CD14-positive monocyte (primary cell): ENCODE results near the gene GPS1. TPM values are rescaled to one million over a fixed set of nuclear protein-coding genes. Genes with fewer than 3 reads are reported as not detected.
A peak's percentile ranks its signal among the peaks of the same experiment; 100 is the strongest.

Source experiments
- DNase-seq, 3 donors: peaks; one replicate each; pipeline ENCODE4 v3.0.0-alpha.2; 2011 to 2022
- H2AFZ ChIP-seq: 2 replicates; pipeline ENCODE4 v1.6.0; 2012; ENCODE audit warnings: mild to moderate bottlenecking, low read depth, low read length, inconsistent platforms; ENCODE audit not compliant: insufficient read depth, poor library complexity, severe bottlenecking
- H3K27ac ChIP-seq, 2 donors: 1 replicate in 1 of 2; 2 replicates in 1 of 2; pipeline ENCODE4 v1.5.1; 2012 to 2013; ENCODE audit warnings: low read length in 2 of 2, control low read depth in 1 of 2, inconsistent platforms in 1 of 2, low read depth in 1 of 2, mild to moderate bottlenecking in 1 of 2
- H3K27me3 ChIP-seq, 2 donors: one replicate each; pipeline versions ENCODE4 v1.6.0 to v1.6.1; 2011 to 2013; ENCODE audit warnings: low read length in 2 of 2; ENCODE audit not compliant: control insufficient read depth in 2 of 2, insufficient read depth in 2 of 2
- H3K36me3 ChIP-seq, 2 donors: replicated peaks in 1 of 2; 1 replicate in 1 of 2; 2 replicates in 1 of 2; pipeline versions ENCODE4 v1.5.1 to v1.6.1; 2012 to 2013; ENCODE audit warnings: low read length in 2 of 2, control low read depth in 1 of 2, inconsistent platforms in 1 of 2, mild to moderate bottlenecking in 1 of 2; ENCODE audit not compliant: insufficient read depth in 2 of 2, control insufficient read depth in 1 of 2
- H3K4me1 ChIP-seq, 2 donors: 1 replicate in 1 of 2; 2 replicates in 1 of 2; pipeline versions ENCODE4 v1.5.1 to v1.6.1; 2012 to 2013; ENCODE audit warnings: low read length in 2 of 2, control low read depth in 1 of 2, inconsistent platforms in 1 of 2, mild to moderate bottlenecking in 1 of 2, moderate library complexity in 1 of 2; ENCODE audit not compliant: insufficient read depth in 2 of 2, control insufficient read depth in 1 of 2
- H3K4me2 ChIP-seq: replicated peaks from 2 replicates; pipeline ENCODE3; 2012; ENCODE audit warnings: low read length, moderate library complexity, mild to moderate bottlenecking; ENCODE audit not compliant: poor library complexity, severe bottlenecking; ENCODE audit errors: extremely low read depth
- H3K4me3 ChIP-seq, 3 experiments: fragments of 200-600 bp in 1 of 3; sonication (generic) in 1 of 3; replicated peaks in 1 of 3; 1 replicate in 2 of 3; 2 replicates in 1 of 3; pipeline ENCODE4 v1.5.1; 2011 to 2013; ENCODE audit warnings: low read length in 3 of 3, mild to moderate bottlenecking in 3 of 3, control low read depth in 2 of 3, low read depth in 2 of 3, inconsistent platforms in 1 of 3, moderate library complexity in 1 of 3
- H3K79me2 ChIP-seq: 2 replicates; pipeline ENCODE4 v1.6.0; 2012; ENCODE audit warnings: mild to moderate bottlenecking, control low read depth, inconsistent platforms, low read length, moderate library complexity; ENCODE audit not compliant: insufficient read depth
- H3K9ac ChIP-seq: 2 replicates; pipeline ENCODE4 v1.6.0; 2017; ENCODE audit warnings: low read length, mild to moderate bottlenecking; ENCODE audit not compliant: insufficient read depth, poor library complexity, severe bottlenecking
- H3K9me3 ChIP-seq, 2 donors: replicated peaks in 1 of 2; 1 replicate in 1 of 2; 2 replicates in 1 of 2; pipeline versions ENCODE4 v1.5.1 to v1.6.1; 2012 to 2013; ENCODE audit warnings: low read length in 2 of 2, control low read depth in 1 of 2; ENCODE audit not compliant: control insufficient read depth in 1 of 2, insufficient read depth in 1 of 2
- H4K20me1 ChIP-seq: 2 replicates; pipeline ENCODE4 v1.6.0; 2012; ENCODE audit warnings: mild to moderate bottlenecking, low read length, control low read depth, moderate library complexity; ENCODE audit not compliant: insufficient read depth
- H3K27ac Mint-ChIP-seq, 7 donors: one replicate each; pipeline ENCODE4 v1.8.0; 2020; ENCODE audit warnings: mild to moderate bottlenecking in 7 of 7, mixed read lengths in 7 of 7, moderate library complexity in 6 of 7, inconsistent platforms in 2 of 7
- H3K27me3 Mint-ChIP-seq, 3 donors: one replicate each; pipeline ENCODE4 v1.8.0; 2021 to 2022; ENCODE audit warnings: low read depth in 3 of 3, mild to moderate bottlenecking in 3 of 3, mixed read lengths in 3 of 3, moderate library complexity in 3 of 3, inconsistent platforms in 1 of 3
- H3K36me3 Mint-ChIP-seq, 2 donors: one replicate each; pipeline ENCODE4 v1.8.0; 2020; ENCODE audit warnings: mixed read lengths in 2 of 2, inconsistent platforms in 1 of 2, mild to moderate bottlenecking in 1 of 2
- H3K4me1 Mint-ChIP-seq: one replicate; pipeline ENCODE4 v1.8.0; 2020; ENCODE audit warnings: mild to moderate bottlenecking, mixed read lengths
- H3K4me3 Mint-ChIP-seq, 2 donors: one replicate each; pipeline ENCODE4 v1.8.0; 2020; ENCODE audit warnings: mild to moderate bottlenecking in 2 of 2, mixed read lengths in 2 of 2, moderate library complexity in 1 of 2
- H3K9me3 Mint-ChIP-seq, 7 donors: one replicate each; pipeline ENCODE4 v1.8.0; 2020 to 2022; ENCODE audit warnings: mixed read lengths in 7 of 7, mild to moderate bottlenecking in 6 of 7, moderate library complexity in 6 of 7, inconsistent platforms in 2 of 7
- CTCF ChIP-seq: fragments of 200-600 bp; IDR thresholded peaks from one replicate; pipeline ENCODE4 v1.8.0; 2022; ENCODE audit warnings: antibody characterized with exemption, mild to moderate bottlenecking
- WGBS: methylation state at CpG from one replicate; pipeline ENCODE4 v1.1.5; 2013; ENCODE audit warnings: missing lambda C conversion rate; ENCODE audit not compliant: insufficient coverage; 5-methylcytosine and 5-hydroxymethylcytosine counted together
- intact Hi-C, 2 donors: fragments of 100-400 bp; cut with micrococcal nuclease; formaldehyde crosslinking; loops; one replicate each; pipeline versions ENCODE4 v1.15.0 to v1.15.1; 2023
- polyA plus RNA-seq, 3 donors: library from polyadenylated mRNA; depleted of rRNA in 1 of 3; unstranded in 2 of 3; stranded (reverse) in 1 of 3; fragments of 300-500 nt in 2 of 3; fragments of >200 nt in 1 of 3; fragmentation: Illumina TruSeq in 2 of 3; gene quantifications; 1 replicate in 2 of 3; 2 replicates in 1 of 3; pipeline ENCODE4 v1.2.3, GENCODE V29; 2012 to 2021

The GPS1 gene
- polyA plus RNA-seq, 3 donors, result 101 to 130 (median 110) TPM

- TF ChIP-seq CTCF, result no peak
- Histone ChIP-seq H3K36me3 (peaks cover 52 to 63% of the 10 kb centered on the region in 2 donors), H3K27me3 (no peaks in the 10 kb centered on the region), H3K27ac (no peak overlapping the region), H3K79me2 (no peaks in the 10 kb centered on the region), H3K9ac (no peak overlapping the region), H3K4me2 (no peak overlapping the region), H3K4me3 (no peak overlapping the region), H4K20me1 (no peaks in the 10 kb centered on the region), H3K9me3 (no peaks in the 10 kb centered on the region), H3K4me1 (no peaks in the 10 kb centered on the region), H2AFZ (no peak overlapping the region)
- intact Hi-C loops, result no loop called here
- WGBS, result 97% methylated on average over 43 of the region's 44 CpGs
- no peak overlapping the region for H3K4me3 Mint-ChIP-seq
- DNase-seq, result no peak
- H3K4me1 Mint-ChIP-seq, result no peaks in the 10 kb centered on the region
- H3K27me3 Mint-ChIP-seq, result peaks cover 0 to 3% (median under 1%) of the 10 kb centered on the region in 3 donors
- peaks cover 0 to 1% (median 0%) of the 10 kb centered on the region in 7 donors for H3K9me3 Mint-ChIP-seq
- H3K36me3 Mint-ChIP-seq, result peaks cover 36 to 65% of the 10 kb centered on the region in 2 donors
- peak overlapping the region in 1 of 7 donors; percentile 15 for H3K27ac Mint-ChIP-seq
These were observed 29.2 kb downstream of the GPS1 start for GRCh38 chr17:82080789-82081464.

DNA sequence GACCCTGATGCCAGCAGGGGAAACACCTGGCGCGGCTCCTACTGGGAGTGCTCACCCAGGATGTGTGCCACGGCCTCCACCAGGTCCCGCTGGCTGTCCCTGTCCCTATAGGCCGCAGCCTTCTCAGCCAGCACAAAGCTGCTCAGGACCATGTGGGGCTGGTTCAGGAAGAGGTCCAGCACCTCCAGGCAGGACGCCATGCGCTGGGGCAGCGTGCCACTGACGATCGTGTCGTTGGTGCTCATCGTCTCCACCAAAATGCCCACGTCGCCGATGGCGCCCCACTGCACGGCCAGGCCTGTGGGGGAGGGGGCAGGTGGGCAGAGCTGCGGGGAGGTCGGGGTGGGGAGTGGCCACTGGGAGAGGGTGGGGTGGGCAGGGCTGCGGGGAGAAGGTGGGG lies 29.8 kb downstream of the GPS1 start:
- Histone ChIP-seq H3K4me1 (no peaks in the 10 kb centered on the region), H3K27me3 (no peaks in the 10 kb centered on the region), H3K9me3 (no peaks in the 10 kb centered on the region), H3K36me3 (peaks cover 58 to 69% of the 10 kb centered on the region in 2 donors), H3K4me3 (no peak overlapping the region), H3K9ac (no peak overlapping the region), H3K79me2 (no peaks in the 10 kb centered on the region), H4K20me1 (no peaks in the 10 kb centered on the region), H3K27ac (no peak overlapping the region), H2AFZ (no peak overlapping the region), H3K4me2 (no peak overlapping the region)
- Mint-ChIP-seq H3K27me3 (peaks cover 0 to 2% (median 0%) of the 10 kb centered on the region in 3 donors), H3K4me3 (no peak overlapping the region), H3K27ac (no peak overlapping the region), H3K4me1 (no peaks in the 10 kb centered on the region), H3K36me3 (peaks cover 36 to 70% of the 10 kb centered on the region in 2 donors), H3K9me3 (peaks cover 0 to 1% (median 0%) of the 10 kb centered on the region in 7 donors)
- 98% methylated on average over 6 of the region's 20 CpGs for WGBS
- DNase-seq, result no peak
- intact Hi-C loops, result no loop called here
- TF ChIP-seq CTCF, result no peak
